Calu3 (cell line): ENCODE measurements around the gene XPO4. TPM values are rescaled to one million over a fixed set of nuclear protein-coding genes. Genes with fewer than 3 reads are reported as not detected.

Source experiments
- BruUV-seq: library from RNA; stranded (reverse); fragments of 400-500 nt; replicated peaks from 2 replicates; lab custom pipeline; 2021; lab: Mats Ljungman, UMichigan
- CTCF ChIA-PET: fragments of 300-600 bp; sonication (Branson Sonifier 250); formaldehyde crosslinking; loops from one replicate; lab custom pipeline; 2022; ENCODE audit warnings: antibody characterized with exemption; lab: Charles Lee
- DNase-seq: peaks from one replicate; pipeline ENCODE4 v3.0.0; 2022
- H3K27ac Mint-ChIP-seq: one replicate; pipeline ENCODE4 v1.8.0; 2022; ENCODE audit warnings: mixed read lengths; ENCODE audit not compliant: unreplicated experiment
- H3K27me3 Mint-ChIP-seq: one replicate; pipeline ENCODE4 v1.8.0; 2022; ENCODE audit warnings: mixed read lengths; ENCODE audit not compliant: unreplicated experiment
- H3K36me3 Mint-ChIP-seq: one replicate; pipeline ENCODE4 v1.8.0; 2022; ENCODE audit warnings: mild to moderate bottlenecking, moderate library complexity, mixed read lengths; ENCODE audit not compliant: insufficient read depth, unreplicated experiment
- H3K4me1 Mint-ChIP-seq: one replicate; pipeline ENCODE4 v1.8.0; 2022; ENCODE audit warnings: mild to moderate bottlenecking, low read depth, mixed read lengths; ENCODE audit not compliant: unreplicated experiment
- H3K4me3 Mint-ChIP-seq: one replicate; pipeline ENCODE4 v1.8.0; 2022; ENCODE audit warnings: mild to moderate bottlenecking, low read depth, moderate library complexity, mixed read lengths; ENCODE audit not compliant: unreplicated experiment
- H3K9me3 Mint-ChIP-seq: one replicate; pipeline ENCODE4 v1.8.0; 2022; ENCODE audit warnings: low read depth, mixed read lengths; ENCODE audit not compliant: unreplicated experiment
- CTCF ChIP-seq: fragments of 200-600 bp; IDR thresholded peaks from one replicate; pipeline ENCODE4 v1.8.0; 2022; ENCODE audit warnings: antibody characterized with exemption; ENCODE audit not compliant: unreplicated experiment
- intact Hi-C: fragments of 100-400 bp; cut with micrococcal nuclease; formaldehyde crosslinking; loops from one replicate; pipeline ENCODE4 v1.10.0; 2022; ENCODE audit not compliant: unreplicated experiment
- total RNA-seq: library from RNA; stranded (reverse); gene quantifications from 2 replicates; pipeline ENCODE4 v1.2.3, GENCODE V29; 2022

Gene XPO4
- total RNA-seq, 1 experiment from 2014 or later: 13.6 TPM

GRCh38 chr13:20812890-20813289, 89.7 kb downstream of the XPO4 start:
- no peak for TF ChIP-seq CTCF
- H3K9me3 Mint-ChIP-seq: no peaks in the 10 kb centered on the region
- no TSS peak for BruUV-seq
- no peak overlapping the region for H3K27ac Mint-ChIP-seq
- intact Hi-C loops: no loop called here
- H3K4me1 Mint-ChIP-seq: no peaks in the 10 kb centered on the region
- H3K4me3 Mint-ChIP-seq: no peak overlapping the region
- no peaks in the 10 kb centered on the region for H3K27me3 Mint-ChIP-seq
- DNase-seq: no peak
- H3K36me3 Mint-ChIP-seq: peaks cover 11% of the 10 kb centered on the region
- CTCF ChIA-PET: no interaction called here

- Mint-ChIP-seq H3K36me3 (peaks cover 6% of the 10 kb centered on the region), H3K27ac (no peak overlapping the region), H3K9me3 (no peaks in the 10 kb centered on the region), H3K27me3 (no peaks in the 10 kb centered on the region), H3K4me3 (no peak overlapping the region), H3K4me1 (no peaks in the 10 kb centered on the region)
- CTCF ChIA-PET: no interaction called here
- DNase-seq: no peak
- TF ChIP-seq CTCF: no peak
- BruUV-seq: no TSS peak
- intact Hi-C loops: no loop called here
Measured at GRCh38 chr13:20810808-20811207, 91.7 kb downstream of the XPO4 start.

GRCh38 chr13:20808874-20809273, 93.7 kb downstream of the XPO4 start:
- Mint-ChIP-seq H3K4me1 (no peaks in the 10 kb centered on the region), H3K4me3 (no peak overlapping the region), H3K36me3 (peaks cover 6% of the 10 kb centered on the region), H3K9me3 (no peaks in the 10 kb centered on the region), H3K27me3 (no peaks in the 10 kb centered on the region), H3K27ac (no peak overlapping the region)
- CTCF ChIA-PET: no interaction called here
- no peak for TF ChIP-seq CTCF
- intact Hi-C loops: no loop called here
- no TSS peak for BruUV-seq
- no peak for DNase-seq

- no peak for DNase-seq
- no peak overlapping the region for H3K27ac Mint-ChIP-seq
- H3K9me3 Mint-ChIP-seq: no peaks in the 10 kb centered on the region
- no peaks in the 10 kb centered on the region for H3K4me1 Mint-ChIP-seq
- CTCF ChIA-PET: no interaction called here
- no peak for TF ChIP-seq CTCF
- no peaks in the 10 kb centered on the region for H3K27me3 Mint-ChIP-seq
- no peak overlapping the region for H3K4me3 Mint-ChIP-seq
- BruUV-seq: no TSS peak
- H3K36me3 Mint-ChIP-seq: no peaks in the 10 kb centered on the region
- intact Hi-C loops: no loop called here
Measured at GRCh38 chr13:20803180-20803965, 99.2 kb downstream of the XPO4 start.
